ENCODE results near the gene C1orf122.

GRCh38 chr1:37761416-37762095 is 46.0 kb upstream of the C1orf122 start:
- TF ChIP-seq POLR2A (IDR thresholded peaks at IDR 0.05) (no peak), CTCF (IDR thresholded peaks at IDR 0.05 in 8 of 11, conservative IDR thresholded peaks at IDR 0.05 in 3 of 11) (no peak)

All from spleen (tissue), 7 donors.